Astrocyte of the cerebellum (primary cell): ENCODE data around the gene HS6ST1.

ENCODE experiments used
- DNase-seq: peaks from one replicate; pipeline ENCODE4 v3.0.0-alpha.2; 2011; ENCODE audit warnings: low read depth
- H3K4me3 ChIP-seq: 2 replicates; pipeline ENCODE4 v1.5.1; 2011; ENCODE audit warnings: mild to moderate bottlenecking, low read depth, low read length, moderate library complexity
- CTCF ChIP-seq: IDR thresholded peaks from 2 replicates; pipeline ENCODE4 v1.5.1; 2012; ENCODE audit warnings: low read length, low read depth, moderate library complexity, mild to moderate bottlenecking; ENCODE audit errors: missing control alignments
- in situ Hi-C: cut with HindIII; loops from 2 replicates; pipeline ENCODE4 v1.10.0; 2017; ENCODE audit warnings: low sequenced_read_pairs

HS6ST1 gene

GRCh38 chr2:128262315-128263253 is 56.1 kb downstream of the HS6ST1 start:
- DNase-seq = no peak
- in situ Hi-C loops = loop anchor here (5.0 kb wide), 1 partner anchor 40 kb away; no protein-coding TSS in a partner anchor
- no peak overlapping the region for H3K4me3 ChIP-seq
- no peak for TF ChIP-seq CTCF

GRCh38 chr2:128261245-128262128 is 57.2 kb downstream of the HS6ST1 start:
- no peak for DNase-seq
- no peak for TF ChIP-seq CTCF
- in situ Hi-C loops = loop anchor here (5.0 kb wide), 1 partner anchor 41 kb away; no protein-coding TSS in a partner anchor
- no peak overlapping the region for H3K4me3 ChIP-seq

- H3K4me3 ChIP-seq = no peak overlapping the region
- in situ Hi-C loops = loop anchor here (5.0 kb wide), 1 partner anchor 42 kb away; no protein-coding TSS in a partner anchor
- peak; percentile 81 for DNase-seq
- TF ChIP-seq CTCF = peak; percentile 37
These were observed 58.2 kb downstream of the HS6ST1 start for GRCh38 chr2:128260239-128261138.

- in situ Hi-C loops = no loop called here
- no peak for DNase-seq
- no peak overlapping the region for H3K4me3 ChIP-seq
- TF ChIP-seq CTCF = no peak
These were observed 59.1 kb downstream of the HS6ST1 start for GRCh38 chr2:128259585-128259984.

- no peak overlapping the region for H3K4me3 ChIP-seq
- no peak for DNase-seq
These were observed 60.5 kb downstream of the HS6ST1 start for GRCh38 chr2:128258218-128258617.

More at GRCh38 chr2:128258218-128258617, 60.5 kb downstream of the HS6ST1 start:
- TF ChIP-seq CTCF = no peak
- in situ Hi-C loops = no loop called here
